Smooth muscle cell (in vitro differentiated cells): ENCODE measurements around the gene CD79B. TPM values are rescaled to one million over a fixed set of nuclear protein-coding genes. Genes with fewer than 3 reads are reported as not detected.

Experiments used
- DNase-seq: peaks from one replicate; lab custom pipeline; 2025; ENCODE audit not compliant: unreplicated experiment; lab: John Stamatoyannopoulos, UW
- H2AFZ ChIP-seq: fragments of 200-600 bp; sonication (generic); 2 replicates; pipeline ENCODE4 v1.6.0; 2016; ENCODE audit warnings: antibody characterized with exemption, low read depth, mild to moderate bottlenecking
- H3F3A ChIP-seq: fragments of 200-600 bp; sonication (generic); 2 replicates; pipeline ENCODE4 v1.6.0; 2017; ENCODE audit warnings: antibody characterized with exemption, low read depth
- H3K27ac ChIP-seq: fragments of 200-600 bp; sonication (generic); 2 replicates; pipeline ENCODE4 v1.5.1; 2016; ENCODE audit warnings: low read depth, mild to moderate bottlenecking
- H3K27me3 ChIP-seq: fragments of 200-600 bp; sonication (generic); 2 replicates; pipeline ENCODE4 v1.6.1; 2016; ENCODE audit warnings: low read depth, mild to moderate bottlenecking
- H3K36me3 ChIP-seq: fragments of 200-600 bp; sonication (generic); 2 replicates; pipeline ENCODE4 v1.5.1; 2016; ENCODE audit warnings: low read depth
- H3K4me1 ChIP-seq: fragments of 200-600 bp; sonication (generic); 2 replicates; pipeline ENCODE4 v1.5.1; 2016; ENCODE audit warnings: low read depth
- H3K4me2 ChIP-seq: fragments of 200-600 bp; sonication (generic); 2 replicates; pipeline ENCODE4 v1.6.0; 2016; ENCODE audit warnings: mild to moderate bottlenecking
- H3K4me3 ChIP-seq: fragments of 200-600 bp; sonication (generic); 2 replicates; pipeline ENCODE4 v1.5.1; 2016; ENCODE audit warnings: mild to moderate bottlenecking
- H3K79me2 ChIP-seq: fragments of 200-600 bp; sonication (generic); 2 replicates; pipeline ENCODE4 v1.6.0; 2016; ENCODE audit warnings: low read depth, mild to moderate bottlenecking
- H3K9ac ChIP-seq: fragments of 200-600 bp; sonication (generic); 2 replicates; pipeline ENCODE4 v1.6.0; 2016; ENCODE audit warnings: low read depth
- H3K9me3 ChIP-seq: fragments of 200-600 bp; sonication (generic); replicated peaks from 2 replicates; pipeline ENCODE4 v1.5.1; 2016; ENCODE audit warnings: low read depth
- H4K20me1 ChIP-seq: fragments of 200-600 bp; sonication (generic); 2 replicates; pipeline ENCODE4 v1.6.0; 2016; ENCODE audit warnings: low read depth
- CTCF ChIP-seq: fragments of 200-600 bp; sonication (generic); IDR thresholded peaks from 2 replicates; pipeline ENCODE4 v1.5.1; 2017; ENCODE audit warnings: borderline replicate concordance, mild to moderate bottlenecking, antibody characterized with exemption; ENCODE audit not compliant: insufficient read depth, poor library complexity, severe bottlenecking
- WGBS: methylation state at CpG from one replicate; pipeline ENCODE4 v1.1.7; 2016; ENCODE audit warnings: low lambda C conversion rate; 5-methylcytosine and 5-hydroxymethylcytosine counted together
- polyA plus RNA-seq: library from polyadenylated mRNA; unstranded; fragments of >200 nt; fragmentation: Nextera tagmentation; extraction: Ambion mirVana; gene quantifications from 2 replicates; pipeline ENCODE4 v1.2.1, GENCODE V29; 2016
- total RNA-seq: library from RNA; depleted of rRNA; stranded (reverse); fragments of >200 nt; gene quantifications from 2 replicates; pipeline ENCODE4 v1.2.3, GENCODE V29; 2014

The CD79B gene
- total RNA-seq: not detected in 2 replicates
- polyA plus RNA-seq: not detected in 2 replicates

DNA sequence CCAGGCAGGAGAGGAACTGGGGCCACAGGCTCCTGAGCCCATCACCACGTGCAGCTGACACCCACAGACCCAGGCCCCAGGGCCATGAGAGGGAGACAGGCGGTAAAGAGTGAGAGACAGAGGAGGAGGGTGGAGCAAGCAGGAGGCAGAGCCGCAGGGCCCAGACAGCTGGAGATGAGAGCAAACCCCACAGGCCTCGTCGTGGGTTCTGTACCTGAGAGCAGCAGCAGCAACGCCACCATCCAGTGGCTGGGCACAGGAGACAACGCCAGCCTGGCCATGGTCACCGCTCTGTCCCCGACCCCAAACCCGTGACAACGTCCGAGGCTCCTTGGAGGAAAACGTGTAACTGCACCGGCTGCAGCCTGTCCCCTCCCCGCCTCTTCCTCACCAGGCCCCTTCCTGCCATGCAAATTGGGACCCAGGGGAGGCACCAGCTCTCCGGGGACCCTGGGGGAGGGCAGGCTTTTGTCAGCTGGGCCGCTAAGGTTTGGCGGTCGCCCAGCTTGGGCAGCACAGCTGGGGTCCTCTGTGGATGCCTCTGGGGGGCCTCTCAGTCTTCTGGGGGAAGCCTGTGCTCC lies at the start of gene CD79B:
TSS of gene CD79B (minus strand) at position 351 of the 581 bp plus-strand sequence. CDS start at position 281, 70 bp downstream.
- Histone ChIP-seq H2AFZ (no peak within 1 kb of the TSS), H3K27me3 (no peaks in the 10 kb centered on the region), H3K36me3 (no peaks in the 10 kb centered on the region), H3K9ac (no peak within 1 kb of the TSS), H3K79me2 (no peaks in the 10 kb centered on the region), H3K27ac (no peak within 1 kb of the TSS), H3K9me3 (no peaks in the 10 kb centered on the region), H3K4me1 (no peaks in the 10 kb centered on the region), H3K4me3 (no peak within 1 kb of the TSS), H3F3A (no peaks in the 10 kb centered on the region), H4K20me1 (no peaks in the 10 kb centered on the region), H3K4me2 (no peak within 1 kb of the TSS)
- no peak for TF ChIP-seq CTCF
- WGBS: 82% methylated on average over 19 of the region's 19 CpGs
- DNase-seq: no peak

DNA sequence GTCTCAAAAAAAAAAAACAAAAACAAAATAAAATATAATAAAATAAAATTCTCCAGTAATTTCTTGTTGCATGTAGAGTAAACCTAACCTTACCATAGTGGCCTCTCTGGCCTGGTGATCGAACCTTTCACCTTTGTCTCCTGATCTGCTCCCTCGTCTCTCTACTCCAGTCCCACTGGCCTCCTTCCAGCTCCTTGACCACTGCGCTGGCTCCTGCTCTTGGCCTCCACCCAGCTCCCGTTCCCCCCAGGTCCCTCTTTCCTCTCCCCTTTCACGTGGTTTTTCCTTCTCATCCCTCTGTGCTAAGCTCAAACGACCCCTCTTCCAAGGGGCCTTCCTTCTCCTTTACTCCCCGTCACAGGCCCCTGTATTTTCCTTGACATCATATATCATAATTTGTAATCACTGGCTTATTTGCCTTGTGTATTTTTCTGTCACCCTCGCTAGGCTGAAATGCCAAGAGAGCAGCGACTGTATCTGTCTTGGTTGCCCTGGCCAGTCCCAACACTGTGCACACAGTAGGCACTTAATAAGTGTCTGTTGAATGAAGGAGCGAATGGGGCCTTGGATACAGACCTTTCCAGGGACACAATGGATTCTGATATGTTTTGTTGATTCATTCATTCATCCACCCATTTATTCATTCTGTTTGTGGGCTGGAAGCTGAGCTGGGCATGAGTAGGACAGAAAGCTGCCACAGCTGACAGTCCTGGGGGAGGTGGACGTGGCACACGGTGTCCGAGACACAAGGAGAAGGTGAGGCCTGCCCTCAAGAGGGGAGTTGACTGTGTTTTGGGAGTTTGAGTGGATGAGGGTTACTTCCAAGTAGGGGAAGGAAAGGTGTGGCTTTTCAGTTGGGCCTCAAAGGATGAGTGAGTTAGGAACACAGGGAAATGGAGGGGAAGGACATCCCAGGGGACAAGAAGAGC lies 46.4 kb upstream of the CD79B start:
- Histone ChIP-seq H3K4me2 (no peak overlapping the region), H2AFZ (no peak overlapping the region), H3K36me3 (no peaks in the 10 kb centered on the region), H3K9ac (no peak overlapping the region), H3K27me3 (peaks cover 4% of the 10 kb centered on the region), H3K4me3 (no peak overlapping the region), H3K27ac (no peak overlapping the region), H3K4me1 (no peaks in the 10 kb centered on the region), H4K20me1 (no peaks in the 10 kb centered on the region), H3K79me2 (no peaks in the 10 kb centered on the region), H3F3A (no peaks in the 10 kb centered on the region), H3K9me3 (no peaks in the 10 kb centered on the region)
- DNase-seq: no peak
- no peak for TF ChIP-seq CTCF
- 91% methylated on average over 13 of the region's 13 CpGs for WGBS

DNA sequence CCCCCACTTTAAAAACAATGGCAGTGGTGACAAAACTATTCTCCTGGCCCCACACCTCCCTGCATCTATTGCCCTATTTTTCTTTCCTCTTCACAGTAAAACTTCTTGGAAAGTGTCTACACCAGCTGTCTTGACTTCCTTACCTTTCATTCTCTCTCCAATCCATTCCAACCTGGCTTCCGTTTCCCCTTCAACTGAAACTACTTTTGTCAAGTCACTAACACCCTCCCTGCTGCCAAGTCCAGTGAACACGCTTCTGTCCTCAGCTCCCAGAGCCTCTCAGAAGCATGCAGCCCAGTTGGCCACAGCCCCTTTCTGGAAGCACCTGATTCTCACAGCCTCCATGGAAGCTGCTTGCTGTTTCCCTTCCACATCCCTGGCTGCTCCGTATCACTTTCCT lies 44.6 kb upstream of the CD79B start:
- Histone ChIP-seq H3K4me3 (no peak overlapping the region), H3K4me2 (no peak overlapping the region), H3K27ac (no peak overlapping the region), H3F3A (no peaks in the 10 kb centered on the region), H3K9ac (no peak overlapping the region), H3K9me3 (no peaks in the 10 kb centered on the region), H3K4me1 (no peaks in the 10 kb centered on the region), H3K79me2 (no peaks in the 10 kb centered on the region), H4K20me1 (no peaks in the 10 kb centered on the region), H2AFZ (no peak overlapping the region), H3K36me3 (no peaks in the 10 kb centered on the region), H3K27me3 (peaks cover 4% of the 10 kb centered on the region)
- no peak for DNase-seq
- 86% methylated on average over 3 of the region's 3 CpGs for WGBS
- no peak for TF ChIP-seq CTCF
